Neural progenitor cell (in vitro differentiated cells): ENCODE measurements around the gene CTF1. TPM values are rescaled to one million over a fixed set of nuclear protein-coding genes. Genes with fewer than 3 reads are reported as not detected.
A peak's percentile ranks its signal among the peaks of the same experiment; 100 is the strongest.

Experiments
- DNase-seq: peaks from one replicate; pipeline ENCODE4 v3.0.0-alpha.2; 2016; ENCODE audit warnings: low spot score
- H2AFZ ChIP-seq: fragments of 200-600 bp; sonication (generic); replicated peaks from 2 replicates; pipeline ENCODE4 v1.6.1; 2016; ENCODE audit warnings: antibody characterized with exemption
- H3F3A ChIP-seq: fragments of 200-600 bp; sonication (generic); 2 replicates; pipeline ENCODE4 v1.6.1; 2016; ENCODE audit warnings: antibody characterized with exemption, low read depth
- H3K27ac ChIP-seq: fragments of 200-600 bp; sonication (generic); 2 replicates; pipeline ENCODE4 v1.5.1; 2016; ENCODE audit warnings: mild to moderate bottlenecking
- H3K27me3 ChIP-seq: fragments of 200-600 bp; sonication (generic); 2 replicates; pipeline ENCODE4 v1.6.1; 2016; ENCODE audit warnings: mild to moderate bottlenecking, moderate library complexity
- H3K36me3 ChIP-seq: fragments of 200-600 bp; sonication (generic); 2 replicates; pipeline ENCODE4 v1.5.1; 2016
- H3K4me1 ChIP-seq: fragments of 200-600 bp; sonication (generic); 2 replicates; pipeline ENCODE4 v1.6.1; 2016; ENCODE audit warnings: mixed run types
- H3K4me2 ChIP-seq: fragments of 200-600 bp; sonication (generic); 2 replicates; pipeline ENCODE4 v1.6.1; 2016
- H3K4me3 ChIP-seq: fragments of 200-600 bp; sonication (generic); 2 replicates; pipeline ENCODE4 v1.5.1; 2016
- H3K79me2 ChIP-seq: fragments of 200-600 bp; sonication (generic); 2 replicates; pipeline ENCODE4 v1.6.1; 2016; ENCODE audit warnings: low read depth
- H3K9ac ChIP-seq: fragments of 200-600 bp; sonication (generic); 2 replicates; pipeline ENCODE4 v1.6.1; 2016
- H3K9me3 ChIP-seq: fragments of 200-600 bp; sonication (generic); 2 replicates; pipeline ENCODE4 v1.5.1; 2016; ENCODE audit warnings: low read depth
- H4K20me1 ChIP-seq: fragments of 200-600 bp; sonication (generic); 2 replicates; pipeline ENCODE4 v1.6.1; 2016; ENCODE audit warnings: low read depth
- H3K27ac Mint-ChIP-seq: 3 replicates; pipeline ENCODE4 v1.8.0; 2021; ENCODE audit warnings: mixed read lengths
- H3K27me3 Mint-ChIP-seq: 2 replicates; pipeline ENCODE4 v1.8.0; 2022; ENCODE audit warnings: low read depth, mild to moderate bottlenecking, inconsistent platforms, moderate library complexity, mixed read lengths; ENCODE audit not compliant: insufficient read depth
- H3K36me3 Mint-ChIP-seq: 3 replicates; pipeline ENCODE4 v1.8.0; 2021; ENCODE audit warnings: mixed read lengths
- H3K4me1 Mint-ChIP-seq: 3 replicates; pipeline ENCODE4 v1.8.0; 2021; ENCODE audit warnings: mixed read lengths
- H3K4me3 Mint-ChIP-seq: 3 replicates; pipeline ENCODE4 v1.8.0; 2021; ENCODE audit warnings: mild to moderate bottlenecking, moderate library complexity, mixed read lengths
- H3K9me3 Mint-ChIP-seq: 3 replicates; pipeline ENCODE4 v1.8.0; 2020; ENCODE audit warnings: mixed read lengths
- CTCF ChIP-seq: fragments of 200-600 bp; sonication (generic); IDR thresholded peaks from 2 replicates; pipeline ENCODE4 v1.5.1; 2017; ENCODE audit warnings: antibody characterized with exemption, mild to moderate bottlenecking
- EZH2 ChIP-seq: fragments of 200-600 bp; sonication (generic); IDR thresholded peaks from 2 replicates; pipeline ENCODE4 v1.6.1; 2017; ENCODE audit warnings: antibody characterized with exemption, mild to moderate bottlenecking, moderate library complexity
- EZH2phosphoT487 ChIP-seq: fragments of 200-600 bp; sonication (generic); IDR thresholded peaks from 2 replicates; pipeline ENCODE4 v1.6.1; 2017; ENCODE audit warnings: antibody characterized with exemption
- total RNA-seq: library from RNA; depleted of rRNA; stranded (reverse); fragments of >200 nt; gene quantifications from 2 replicates; pipeline ENCODE4 v1.2.3, GENCODE V29; 2015; ENCODE audit warnings: low replicate concordance

CTF1 gene
- total RNA-seq, 1 donor from 2014 or later, result 0.39 TPM

GRCh38 chr16:30893744-30894539, 2.5 kb upstream of the CTF1 start, which contains the start of gene BCL7C:
Gene BCL7C, minus strand, starts transcription at chr16:30894077. Its CDS starts 133 bp downstream, at chr16:30893944.
- Histone ChIP-seq H3K9me3 (no peaks in the 10 kb centered on the region), H3K4me1 (peaks cover 16% of the 10 kb centered on the region), H3K79me2 (peaks cover 8% of the 10 kb centered on the region), H3K27me3 (peaks cover 12% of the 10 kb centered on the region), H3K36me3 (no peaks in the 10 kb centered on the region), H2AFZ (peak within 1 kb of the TSS; percentile 86), H4K20me1 (peaks cover 2% of the 10 kb centered on the region), H3K4me2 (peak within 1 kb of the TSS; percentile 95), H3K4me3 (peak within 1 kb of the TSS; percentile 71), H3F3A (peaks cover 42% of the 10 kb centered on the region), H3K27ac (no peak within 1 kb of the TSS), H3K9ac (peak within 1 kb of the TSS; percentile 65)
- DNase-seq, result peak; percentile 98
- Mint-ChIP-seq H3K27me3 (peaks cover 14% of the 10 kb centered on the region), H3K9me3 (no peaks in the 10 kb centered on the region), H3K4me3 (peak within 1 kb of the TSS; percentile 91), H3K4me1 (peaks cover 34% of the 10 kb centered on the region), H3K36me3 (peaks cover 8% of the 10 kb centered on the region), H3K27ac (peak within 1 kb of the TSS; percentile 50)
- TF ChIP-seq EZH2 (peak; percentile 49), CTCF (peak; percentile 58), EZH2phosphoT487 (no peak)

DNA sequence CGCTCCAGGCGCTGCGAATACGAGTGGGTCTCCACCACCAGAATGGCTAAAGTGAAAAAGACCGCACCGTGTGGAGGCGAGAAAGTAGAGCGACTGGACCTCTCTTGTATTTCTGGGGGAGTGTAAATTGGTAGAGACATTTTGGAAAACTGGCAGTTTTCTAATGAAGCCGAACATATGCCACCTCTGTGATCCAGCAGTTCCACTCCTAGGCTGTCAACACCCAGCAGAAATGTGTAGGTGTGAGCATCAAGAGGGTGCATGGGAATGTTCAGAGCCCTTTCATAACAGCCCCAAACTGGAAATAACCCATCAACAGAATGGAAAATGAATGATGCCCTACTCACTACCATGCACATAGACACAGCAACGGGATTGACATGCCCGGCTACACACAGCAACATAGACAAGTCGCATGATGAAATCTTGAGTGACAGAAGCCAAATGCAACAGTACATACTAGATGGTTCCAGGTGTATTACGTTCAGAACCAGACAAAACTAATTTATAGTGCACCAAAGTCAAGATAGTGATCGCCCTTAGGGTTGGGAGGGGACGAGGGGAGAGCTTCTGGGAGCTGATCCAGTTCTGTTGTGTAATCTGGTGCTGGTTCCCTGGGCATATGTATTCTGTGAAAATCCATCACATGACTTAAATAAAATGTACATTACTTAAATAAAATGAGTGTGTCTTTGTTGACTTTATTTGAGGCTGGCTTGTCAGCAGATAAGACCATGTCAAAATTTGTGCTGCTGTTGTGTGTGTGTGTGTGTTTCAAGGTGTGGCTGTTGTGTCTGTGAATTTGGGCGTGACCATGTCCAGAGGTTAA, 1.7 kb upstream of the CTF1 start:
- no peak overlapping the region for H3K9ac ChIP-seq
- peak overlapping the region; percentile 46 for H3K4me3 ChIP-seq
- H3K4me1 Mint-ChIP-seq, result peaks cover 34% of the 10 kb centered on the region
- H3K27me3 ChIP-seq, result peaks cover 12% of the 10 kb centered on the region
- H3F3A ChIP-seq, result peaks cover 42% of the 10 kb centered on the region
- H3K27ac ChIP-seq, result no peak overlapping the region
- peaks cover 16% of the 10 kb centered on the region for H3K4me1 ChIP-seq
- TF ChIP-seq EZH2phosphoT487 (no peak), EZH2 (peak; percentile 19), CTCF (no peak)
- peak overlapping the region; percentile 73 for H3K4me2 ChIP-seq
- H3K9me3 ChIP-seq, result no peaks in the 10 kb centered on the region
- H3K79me2 ChIP-seq, result peaks cover 8% of the 10 kb centered on the region
- H3K36me3 ChIP-seq, result no peaks in the 10 kb centered on the region
- H3K27me3 Mint-ChIP-seq, result peaks cover 14% of the 10 kb centered on the region
- no peak overlapping the region for H3K27ac Mint-ChIP-seq
- H2AFZ ChIP-seq, result peak overlapping the region; percentile 86
- H3K4me3 Mint-ChIP-seq, result peak overlapping the region; percentile 91
- H4K20me1 ChIP-seq, result no peaks in the 10 kb centered on the region
- no peaks in the 10 kb centered on the region for H3K9me3 Mint-ChIP-seq
- DNase-seq, result no peak
- peaks cover 6% of the 10 kb centered on the region for H3K36me3 Mint-ChIP-seq

DNA sequence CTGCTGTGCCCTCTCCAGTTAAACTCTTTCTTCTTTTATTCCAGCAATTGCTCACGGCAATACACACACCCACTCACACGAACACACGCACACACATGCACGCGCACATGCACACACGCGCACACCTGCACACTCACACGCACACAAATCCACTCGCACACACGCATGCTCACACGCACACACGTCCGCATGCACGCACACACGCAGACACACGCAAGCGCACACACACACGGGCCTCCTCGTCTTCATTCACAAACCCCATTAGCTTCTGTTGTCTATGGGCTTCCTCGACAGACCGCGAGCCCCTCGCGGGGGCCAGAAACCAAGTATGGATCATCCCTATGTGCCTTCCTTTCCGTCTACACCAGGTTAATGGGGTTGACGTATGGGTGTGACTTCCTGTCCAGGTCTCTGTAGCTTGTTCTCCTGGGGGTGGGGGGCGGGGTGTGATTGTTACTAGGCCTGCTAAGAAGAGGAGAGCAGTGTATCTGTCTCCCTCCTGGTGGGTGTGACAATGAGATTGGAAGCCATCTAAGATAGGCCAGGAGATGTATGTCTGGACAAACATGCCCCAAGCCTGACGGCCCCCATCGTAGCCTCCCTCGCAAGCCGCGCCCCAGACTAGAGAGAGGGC, 670 bp upstream of the CTF1 start:
- H3F3A ChIP-seq, result peaks cover 44% of the 10 kb centered on the region
- peaks cover 16% of the 10 kb centered on the region for H3K4me1 ChIP-seq
- H3K9ac ChIP-seq, result no peak overlapping the region
- no peak for TF ChIP-seq EZH2phosphoT487
- TF ChIP-seq EZH2, result no peak
- TF ChIP-seq CTCF, result no peak
- peaks cover 34% of the 10 kb centered on the region for H3K4me1 Mint-ChIP-seq
- no peaks in the 10 kb centered on the region for H3K9me3 ChIP-seq
- peaks cover 18% of the 10 kb centered on the region for H3K27me3 Mint-ChIP-seq
- DNase-seq, result no peak
- peaks cover 8% of the 10 kb centered on the region for H3K79me2 ChIP-seq
- peak overlapping the region; percentile 65 for H2AFZ ChIP-seq
- H3K27me3 ChIP-seq, result peaks cover 19% of the 10 kb centered on the region
- peak overlapping the region; percentile 84 for H3K4me2 ChIP-seq
- peak overlapping the region; percentile 95 for H3K27ac Mint-ChIP-seq
- H3K27ac ChIP-seq, result peak overlapping the region; percentile 83
- no peaks in the 10 kb centered on the region for H3K36me3 ChIP-seq
- H4K20me1 ChIP-seq, result no peaks in the 10 kb centered on the region
- peak overlapping the region; percentile 69 for H3K4me3 ChIP-seq
- H3K9me3 Mint-ChIP-seq, result no peaks in the 10 kb centered on the region
- peak overlapping the region; percentile 91 for H3K4me3 Mint-ChIP-seq
- peaks cover 4% of the 10 kb centered on the region for H3K36me3 Mint-ChIP-seq
